GM21529 (cell line): ENCODE data around the gene PATZ1.
"Not testable (repeated sequence)": the region's sequence is repeated elsewhere in the genome, so short reads cannot be mapped to it uniquely, and the experiment has no call there.

Experiments
- ATAC-seq: cut with Tn5 transposase; IDR thresholded peaks from one replicate; pipeline ENCODE4 v1.9.1; 2021; ENCODE audit not compliant: unreplicated experiment

PATZ1 gene

GRCh38 chr22:31346255-31346732 is at the start of gene PATZ1:
Gene PATZ1, minus strand, starts transcription at chr22:31346346. Its CDS starts 744 bp downstream, at chr22:31345602.
- peak; percentile 28 for ATAC-seq

- no peak for ATAC-seq
Measured at GRCh38 chr22:31394326-31394725, 48.2 kb upstream of the PATZ1 start.

GRCh38 chr22:31393893-31394292 is 47.7 kb upstream of the PATZ1 start:
- ATAC-seq = no peak

- not testable (repeated sequence) for ATAC-seq
Measured at GRCh38 chr22:31378651-31379050, 32.5 kb upstream of the PATZ1 start.

- no peak for ATAC-seq
Measured at GRCh38 chr22:31378123-31378522, 32.0 kb upstream of the PATZ1 start.

- ATAC-seq = no peak
Measured at GRCh38 chr22:31377612-31378011, 31.5 kb upstream of the PATZ1 start.

GRCh38 chr22:31367426-31367825 is 21.3 kb upstream of the PATZ1 start:
- ATAC-seq = no peak

GRCh38 chr22:31363885-31364465 is 17.8 kb upstream of the PATZ1 start:
- no peak for ATAC-seq

GRCh38 chr22:31361743-31362142 is 15.6 kb upstream of the PATZ1 start:
- ATAC-seq = no peak

GRCh38 chr22:31360029-31360428 is 13.9 kb upstream of the PATZ1 start:
- no peak for ATAC-seq

GRCh38 chr22:31354515-31354914 is 8.4 kb upstream of the PATZ1 start:
- ATAC-seq = no peak

- no peak for ATAC-seq
Measured at GRCh38 chr22:31350410-31350863, 4.3 kb upstream of the PATZ1 start.

- no peak for ATAC-seq
Measured at GRCh38 chr22:31349960-31350359, 3.8 kb upstream of the PATZ1 start.

- ATAC-seq = no peak
Measured at GRCh38 chr22:31348766-31349165, 2.6 kb upstream of the PATZ1 start.

GRCh38 chr22:31348009-31348337 is 1.8 kb upstream of the PATZ1 start:
- not testable (repeated sequence) for ATAC-seq

GRCh38 chr22:31347251-31348008 is 1.3 kb upstream of the PATZ1 start:
- peak; percentile 37 for ATAC-seq

GRCh38 chr22:31346733-31347250 is 646 bp upstream of the PATZ1 start:
- ATAC-seq = peak; percentile 11

- ATAC-seq = peak; percentile 40
Measured at GRCh38 chr22:31345331-31346254, 553 bp downstream of the PATZ1 start.

GRCh38 chr22:31344578-31345330 is 1.4 kb downstream of the PATZ1 start:
- no peak for ATAC-seq

- ATAC-seq = no peak
Measured at GRCh38 chr22:31344256-31344577, 1.9 kb downstream of the PATZ1 start.
